Hypothalamus (tissue), 51 donors: ENCODE data around the gene PSMD3.
"Not testable (repeated sequence)": the region's sequence is repeated elsewhere in the genome, so short reads cannot be mapped to it uniquely, and the experiment has no call there.

ENCODE experiments used
- DNase-seq, 51 donors: peaks; one replicate each; lab custom pipeline; 2025; lab: John Stamatoyannopoulos, UW

Gene PSMD3

DNA sequence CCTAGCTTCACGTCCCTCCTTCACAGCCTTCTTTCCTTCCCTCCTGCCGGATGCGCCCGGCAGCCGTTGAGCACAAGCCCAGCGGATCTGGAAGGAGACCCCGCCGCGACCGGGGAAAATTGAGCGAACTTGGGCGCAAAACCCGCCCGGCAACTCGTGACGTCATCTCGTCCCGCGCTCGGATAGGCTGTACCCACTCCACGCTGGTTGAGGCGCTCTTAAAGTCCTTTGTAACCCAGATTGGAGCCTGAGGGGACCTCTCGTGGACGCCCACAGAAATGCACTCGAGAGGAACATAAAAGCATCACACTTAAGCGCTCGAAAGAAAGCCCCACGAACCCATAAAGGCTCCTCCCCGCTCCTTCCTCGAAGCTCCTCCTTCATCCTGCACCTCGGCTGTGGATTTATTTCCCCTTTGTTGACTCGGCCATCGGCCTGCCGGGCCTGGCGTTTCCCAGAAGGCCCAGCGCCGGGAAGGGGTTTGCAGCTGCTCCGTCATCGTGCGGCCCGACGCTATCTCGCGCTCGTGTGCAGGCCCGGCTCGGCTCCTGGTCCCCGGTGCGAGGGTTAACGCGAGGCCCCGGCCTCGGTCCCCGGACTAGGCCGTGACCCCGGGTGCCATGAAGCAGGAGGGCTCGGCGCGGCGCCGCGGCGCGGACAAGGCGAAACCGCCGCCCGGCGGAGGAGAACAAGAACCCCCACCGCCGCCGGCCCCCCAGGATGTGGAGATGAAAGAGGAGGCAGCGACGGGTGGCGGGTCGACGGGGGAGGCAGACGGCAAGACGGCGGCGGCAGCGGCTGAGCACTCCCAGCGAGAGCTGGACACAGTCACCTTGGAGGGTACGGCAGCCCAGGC, at the start of gene PSMD3:
Gene PSMD3, plus strand, starts transcription at position 457 of the 856 bp plus-strand sequence. Its CDS starts 164 bp downstream, at position 621.
- peak; percentile 82 to 100 (median 98) for DNase-seq

DNA sequence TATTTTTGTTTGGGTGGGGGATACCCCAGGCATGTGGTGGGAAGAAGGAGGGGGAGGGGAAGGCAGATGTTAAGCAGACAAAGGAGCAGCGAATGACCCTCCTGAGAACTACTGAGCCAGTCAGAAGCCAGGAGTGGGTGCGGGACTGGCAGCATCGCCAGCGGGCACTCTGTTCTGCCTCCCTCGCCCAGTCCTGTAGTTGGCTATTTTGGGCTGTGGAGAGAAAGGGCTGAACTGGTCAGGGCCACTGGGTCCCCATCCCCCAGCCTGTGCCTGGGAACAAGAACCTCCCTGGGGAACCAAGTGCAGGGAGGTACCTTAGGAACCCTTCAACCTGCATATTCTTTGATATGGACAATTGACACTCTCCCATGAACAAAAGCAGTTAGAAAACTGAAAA, 46.7 kb upstream of the PSMD3 start:
- no peak for DNase-seq

DNA sequence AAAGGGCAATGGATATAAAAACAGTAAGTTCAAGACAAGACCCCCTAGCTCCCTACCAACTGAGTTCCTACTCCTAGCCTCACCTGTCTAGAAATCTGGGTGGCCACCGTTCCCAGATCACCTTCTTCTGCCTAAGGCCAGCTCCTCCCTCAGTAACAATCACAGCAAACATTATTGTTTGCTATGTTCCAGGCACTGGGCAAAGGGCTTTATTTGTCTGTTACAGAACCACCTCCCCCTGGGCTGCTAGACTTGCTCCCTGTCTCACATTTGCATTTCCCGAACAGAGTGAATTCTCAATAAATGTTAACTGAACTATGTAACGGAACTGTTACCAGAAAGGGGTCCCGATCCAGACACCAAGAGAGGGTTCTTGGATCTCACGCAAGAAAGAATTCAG, 46.3 kb upstream of the PSMD3 start:
- no peak for DNase-seq

DNA sequence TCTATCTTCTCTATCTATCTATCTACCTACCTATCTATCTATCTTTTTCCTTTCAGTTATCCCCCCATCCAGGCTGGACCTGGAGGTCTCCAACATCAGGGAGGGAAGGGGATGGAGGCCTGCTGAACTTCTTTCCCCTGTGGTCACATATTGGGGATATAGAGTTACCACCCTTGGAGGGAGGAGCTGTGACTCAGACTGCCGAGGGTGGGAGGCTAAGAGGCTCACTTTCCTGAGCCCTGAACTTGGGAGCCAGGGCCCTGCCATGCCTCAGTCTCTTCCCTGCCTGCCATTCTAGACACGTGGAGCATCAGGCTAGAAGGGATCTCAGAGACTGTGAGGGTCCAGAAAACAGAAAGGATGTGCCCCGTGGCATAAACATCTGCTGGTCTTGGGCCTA, 44.7 kb upstream of the PSMD3 start:
- no peak for DNase-seq

DNA sequence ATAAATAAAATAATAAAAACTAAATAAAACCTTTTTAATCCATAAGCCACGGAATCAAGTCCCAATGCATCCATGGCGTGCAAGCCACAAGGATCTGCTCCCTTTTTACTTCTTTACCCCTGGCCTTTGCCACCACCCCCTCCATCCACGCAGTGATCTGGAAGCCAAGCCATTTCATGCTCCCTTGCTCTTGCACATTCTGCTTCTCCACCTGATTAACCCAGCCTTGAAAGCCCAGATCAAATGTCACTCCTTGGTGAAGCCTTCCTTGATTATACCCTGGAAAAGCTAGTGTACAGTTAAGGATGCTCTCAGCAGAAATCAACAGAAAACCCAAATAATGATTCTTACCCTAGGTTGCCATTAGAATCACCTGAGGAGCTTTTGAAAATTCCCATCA, 43.2 kb upstream of the PSMD3 start:
- no peak for DNase-seq

DNA sequence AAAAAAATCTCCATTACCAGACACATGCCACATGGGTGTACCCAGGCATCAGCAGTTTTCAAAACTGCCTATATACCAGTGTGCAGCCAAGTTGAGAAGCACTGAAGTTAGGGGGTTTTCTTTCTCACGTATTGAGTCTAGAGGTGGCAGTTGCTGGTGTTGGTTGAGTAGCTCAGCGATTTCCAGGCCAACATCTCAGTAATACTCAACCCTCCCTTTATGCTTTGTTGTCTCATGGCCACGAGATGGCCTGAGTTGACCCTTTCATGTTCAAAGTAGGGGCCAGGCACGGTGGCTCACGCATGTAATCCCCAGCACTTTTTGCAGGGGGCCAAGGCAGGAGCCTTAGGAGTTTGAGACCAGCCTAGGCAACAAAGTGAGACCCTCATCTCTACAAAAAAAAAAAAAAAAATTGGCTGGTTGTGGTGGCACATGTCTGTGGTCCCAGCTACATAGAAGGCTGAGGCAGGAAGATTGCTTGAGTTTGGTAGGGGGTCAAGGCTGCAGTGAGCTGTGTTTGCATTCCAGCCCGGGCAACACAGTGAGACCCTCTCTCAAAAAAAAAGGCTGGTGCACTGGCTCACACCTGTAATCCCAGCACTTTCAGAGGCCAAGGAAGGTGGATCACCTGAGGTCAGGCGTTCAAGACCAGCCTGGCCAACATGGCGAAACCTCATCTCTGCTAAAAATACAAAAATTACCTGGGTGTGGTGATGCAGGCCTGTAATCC, 42.3 kb upstream of the PSMD3 start:
- no peak for DNase-seq

DNA sequence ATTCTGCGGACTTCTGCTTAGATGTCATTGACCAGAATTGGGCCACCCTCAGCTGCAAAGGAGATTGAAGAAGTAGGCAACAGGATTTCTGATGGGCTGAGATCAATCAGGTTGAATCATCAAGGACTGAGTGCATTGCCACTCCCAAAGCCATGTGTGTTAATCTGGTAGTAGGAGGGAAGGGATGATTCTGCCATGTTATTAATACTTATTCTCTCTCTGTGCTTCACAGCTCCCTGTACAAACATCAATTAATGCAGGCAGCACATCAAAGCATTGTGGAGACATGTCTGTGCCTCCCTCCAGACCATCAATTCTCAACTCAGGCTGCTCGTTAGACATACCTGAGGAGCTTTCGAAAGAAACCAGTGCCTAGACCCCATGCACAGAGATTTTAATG, 41.5 kb upstream of the PSMD3 start:
- no peak for DNase-seq

DNA sequence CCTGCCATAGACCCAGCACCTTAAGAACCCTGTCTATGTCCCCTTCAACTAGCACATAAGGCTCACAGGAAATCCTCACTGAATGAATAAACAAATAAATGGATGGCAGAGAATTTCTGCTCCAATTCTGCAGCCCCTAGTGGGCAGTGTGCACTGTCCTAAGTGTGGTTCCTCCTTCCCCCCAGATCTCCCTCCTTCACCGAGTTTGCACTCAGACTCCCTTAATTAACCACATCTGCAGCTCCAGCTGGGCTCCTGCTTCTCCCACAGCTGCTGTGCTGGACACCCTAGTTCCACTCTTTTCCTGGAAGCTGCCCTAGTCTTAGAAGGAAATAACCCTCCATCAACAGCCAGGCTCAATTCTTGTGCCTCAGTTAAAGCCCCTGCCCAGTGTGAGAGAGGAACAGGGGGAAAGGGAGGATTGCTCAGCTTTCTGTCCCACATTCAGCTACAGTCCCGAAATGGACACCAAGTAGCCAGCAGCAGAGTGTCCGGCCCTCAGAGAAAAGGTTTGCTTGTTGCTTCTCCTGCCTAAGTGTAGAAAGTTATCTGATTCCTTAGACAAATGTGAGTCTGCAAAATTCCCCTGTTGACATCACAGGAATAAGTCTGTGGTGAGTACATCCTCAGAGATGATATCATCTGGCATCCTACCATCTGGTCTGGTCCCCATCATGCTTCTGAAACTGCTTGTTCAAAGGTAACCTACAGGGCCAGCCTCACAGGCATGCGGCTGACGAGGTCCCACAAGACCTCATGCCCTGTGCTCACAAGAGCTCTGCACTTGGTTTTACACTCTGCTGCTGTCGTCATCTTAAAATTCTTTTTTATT, 40.8 kb upstream of the PSMD3 start:
- DNase-seq = peak in 2 of 51 donors; percentile 14 to 17

DNA sequence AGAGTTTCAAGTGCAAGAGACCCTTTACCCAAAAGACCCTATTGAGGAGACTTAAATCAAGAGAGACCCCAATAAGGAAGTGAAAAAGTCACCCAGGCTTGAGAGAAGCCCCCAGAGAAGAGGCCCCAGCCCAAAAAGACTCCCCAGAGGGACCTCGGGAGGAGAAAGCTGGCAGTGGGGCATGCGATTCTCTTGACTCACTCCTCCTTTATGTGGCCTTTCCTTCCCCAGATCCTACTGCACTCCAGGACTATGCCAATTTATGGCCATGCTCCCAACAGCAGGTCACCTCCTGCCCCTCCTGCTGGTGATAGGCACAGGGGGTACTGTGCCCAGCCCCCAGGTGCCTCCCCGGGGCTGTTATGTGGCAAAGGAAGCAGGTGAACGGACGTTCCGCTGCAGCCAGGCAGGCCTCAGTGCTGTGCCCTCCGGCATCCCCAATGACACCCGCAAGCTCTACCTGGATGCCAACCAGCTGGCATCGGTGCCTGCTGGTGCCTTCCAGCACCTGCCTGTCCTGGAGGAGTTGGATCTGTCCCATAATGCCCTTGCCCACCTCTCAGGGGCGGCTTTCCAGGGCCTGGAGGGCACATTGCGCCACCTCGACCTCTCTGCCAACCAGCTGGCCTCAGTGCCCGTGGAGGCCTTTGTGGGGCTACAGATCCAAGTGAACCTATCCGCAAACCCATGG, 36.8 kb upstream of the PSMD3 start:
- no peak for DNase-seq

DNA sequence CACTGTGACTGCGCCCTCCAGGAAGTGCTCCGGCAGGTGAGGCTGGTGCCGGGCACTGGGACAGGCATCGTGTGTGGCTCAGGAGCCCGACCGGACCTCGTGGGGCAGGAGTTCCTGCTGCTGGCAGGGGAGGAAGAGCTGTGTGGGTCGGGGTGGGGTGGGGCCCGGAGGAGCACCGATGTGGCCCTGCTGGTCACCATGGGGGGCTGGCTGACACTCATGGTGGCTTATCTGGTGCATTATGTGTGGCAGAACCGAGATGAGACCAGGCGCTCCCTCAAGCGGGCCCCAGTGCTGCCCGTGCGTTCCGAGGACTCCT, 36.3 kb upstream of the PSMD3 start:
- no peak for DNase-seq

DNA sequence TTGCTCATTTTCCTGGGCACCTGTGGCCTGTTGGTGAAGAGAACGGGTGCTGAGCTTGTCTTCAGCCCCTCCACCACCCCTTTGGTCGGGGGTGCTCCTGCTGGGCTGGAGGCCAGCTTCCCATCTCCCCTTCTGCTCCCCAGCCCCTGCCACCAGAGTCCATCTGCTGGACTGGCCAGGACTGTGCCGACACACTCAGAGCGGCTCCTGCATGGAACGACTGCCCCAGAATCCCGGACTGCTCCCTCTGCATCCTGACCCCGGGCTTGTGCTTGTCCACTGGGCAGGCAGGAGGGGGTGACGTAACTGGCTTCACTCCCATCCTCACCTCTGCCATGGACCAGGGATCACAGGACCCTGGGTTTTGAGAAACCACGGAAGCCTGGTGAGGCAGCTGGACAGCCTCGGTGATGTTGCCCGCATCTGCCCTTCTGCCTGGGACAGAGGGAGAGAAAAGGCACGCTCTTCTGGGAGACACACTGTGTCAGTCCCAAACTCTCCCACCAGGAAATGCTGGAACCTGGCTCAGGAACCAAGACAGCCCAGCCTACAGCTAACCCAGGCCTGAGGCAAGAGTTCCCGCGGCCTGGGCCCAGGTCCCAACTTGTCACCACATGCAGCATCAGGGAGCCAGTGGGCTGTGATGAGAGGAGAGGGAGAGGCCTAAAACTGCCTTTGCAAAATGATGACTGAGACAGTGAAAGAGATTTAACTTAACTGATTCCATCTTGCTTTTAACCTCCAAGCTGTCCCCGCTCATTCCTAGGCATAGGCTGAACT, 33.9 kb upstream of the PSMD3 start:
- no peak for DNase-seq

DNA sequence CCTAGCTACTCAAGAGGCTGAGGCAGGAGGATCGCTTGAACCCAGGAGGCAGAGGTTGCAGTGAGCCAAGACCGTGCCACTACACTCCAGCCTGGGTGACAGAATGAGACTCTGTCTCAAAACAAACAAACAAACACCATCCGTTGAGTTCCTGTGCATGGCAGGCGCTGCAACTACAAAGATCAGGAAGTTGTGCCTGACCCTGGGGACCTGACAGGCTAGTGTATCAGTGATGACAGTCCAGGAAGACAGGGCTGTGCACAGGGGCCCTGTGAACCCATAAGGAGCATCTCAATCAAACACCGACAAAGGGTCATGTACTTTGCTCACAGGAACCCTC, 32.1 kb upstream of the PSMD3 start:
- DNase-seq = not testable (repeated sequence)

DNA sequence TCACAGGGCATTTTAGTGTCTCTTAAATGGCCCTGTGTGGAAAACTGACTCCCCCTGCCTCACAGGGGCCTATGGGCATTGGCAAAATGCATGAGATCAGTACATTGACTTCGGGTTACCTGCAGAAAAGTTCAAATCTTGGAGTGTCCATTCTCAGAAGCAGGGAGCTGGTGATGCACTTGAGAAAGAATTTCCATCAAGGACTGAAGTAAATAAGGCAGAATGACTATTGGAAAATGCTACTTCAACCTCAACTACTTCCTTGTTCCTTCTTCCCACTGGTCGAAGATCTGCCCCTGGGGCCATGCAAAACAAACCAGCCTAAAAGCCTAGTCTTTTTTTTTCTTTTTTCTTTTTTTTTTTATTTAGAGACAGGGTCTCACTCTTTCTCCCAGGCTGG, 31.6 kb upstream of the PSMD3 start:
- DNase-seq = no peak

DNA sequence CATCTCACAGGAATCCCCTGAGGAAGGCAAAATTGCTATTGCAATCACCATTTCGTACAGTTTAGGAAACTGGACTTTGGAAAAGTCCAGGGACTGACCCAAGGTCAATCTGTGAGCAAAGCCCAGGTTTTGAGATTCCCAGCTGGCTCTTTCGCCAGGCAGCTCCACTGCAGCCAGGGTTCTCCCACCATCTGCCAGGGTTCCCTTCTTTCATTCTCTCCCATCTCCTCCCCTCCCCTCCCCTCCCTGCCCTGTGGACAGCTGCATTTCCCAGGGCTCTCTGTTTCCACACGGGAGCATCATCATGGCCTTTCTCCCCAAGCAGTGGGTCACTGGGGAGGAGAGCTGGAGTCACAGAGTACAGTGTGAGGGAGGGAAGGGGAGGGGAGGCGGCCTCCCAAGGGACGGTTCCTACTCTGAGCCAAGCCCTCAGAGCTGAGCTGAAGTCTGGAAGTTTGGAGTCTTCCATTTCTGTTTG, 29.7 kb upstream of the PSMD3 start:
- no peak for DNase-seq

DNA sequence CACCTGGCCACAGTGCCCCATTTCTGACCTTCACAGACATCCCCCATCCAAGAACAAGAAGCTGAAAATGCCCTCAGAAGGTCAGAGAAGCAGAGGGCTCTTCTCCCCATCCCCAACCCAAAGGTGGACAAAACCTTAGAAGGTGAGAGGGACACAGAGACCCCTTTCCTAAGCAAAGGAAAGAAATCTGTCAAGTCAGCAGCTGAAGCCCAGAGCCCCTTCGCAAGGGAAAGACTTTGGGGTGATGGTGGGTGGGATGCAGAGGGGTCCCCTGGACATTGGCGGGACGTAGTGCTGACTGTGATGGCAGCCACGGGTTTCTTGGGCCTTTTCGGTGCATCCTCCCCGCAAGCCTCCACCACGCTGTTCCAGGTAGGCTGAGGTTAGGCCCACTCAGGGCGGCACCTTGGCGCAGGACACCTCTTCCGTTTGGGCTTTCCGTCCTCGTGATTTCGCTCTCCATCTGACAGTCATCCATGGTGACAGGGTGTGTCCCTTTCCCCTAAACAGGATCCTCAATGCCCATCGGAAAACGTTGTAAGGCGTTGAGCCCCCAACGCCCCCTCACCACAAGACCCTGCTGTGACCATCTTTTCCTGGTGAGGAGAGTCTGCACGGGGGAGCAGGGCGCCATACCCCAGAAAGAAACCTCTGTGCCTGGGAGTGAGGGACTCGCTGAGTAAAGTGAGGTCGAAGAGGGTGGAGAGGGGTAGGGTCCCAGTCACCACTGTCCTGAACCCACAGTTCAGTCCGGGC, 28.5 kb upstream of the PSMD3 start:
- peak in 2 of 51 donors; percentile 8 to 28 for DNase-seq

DNA sequence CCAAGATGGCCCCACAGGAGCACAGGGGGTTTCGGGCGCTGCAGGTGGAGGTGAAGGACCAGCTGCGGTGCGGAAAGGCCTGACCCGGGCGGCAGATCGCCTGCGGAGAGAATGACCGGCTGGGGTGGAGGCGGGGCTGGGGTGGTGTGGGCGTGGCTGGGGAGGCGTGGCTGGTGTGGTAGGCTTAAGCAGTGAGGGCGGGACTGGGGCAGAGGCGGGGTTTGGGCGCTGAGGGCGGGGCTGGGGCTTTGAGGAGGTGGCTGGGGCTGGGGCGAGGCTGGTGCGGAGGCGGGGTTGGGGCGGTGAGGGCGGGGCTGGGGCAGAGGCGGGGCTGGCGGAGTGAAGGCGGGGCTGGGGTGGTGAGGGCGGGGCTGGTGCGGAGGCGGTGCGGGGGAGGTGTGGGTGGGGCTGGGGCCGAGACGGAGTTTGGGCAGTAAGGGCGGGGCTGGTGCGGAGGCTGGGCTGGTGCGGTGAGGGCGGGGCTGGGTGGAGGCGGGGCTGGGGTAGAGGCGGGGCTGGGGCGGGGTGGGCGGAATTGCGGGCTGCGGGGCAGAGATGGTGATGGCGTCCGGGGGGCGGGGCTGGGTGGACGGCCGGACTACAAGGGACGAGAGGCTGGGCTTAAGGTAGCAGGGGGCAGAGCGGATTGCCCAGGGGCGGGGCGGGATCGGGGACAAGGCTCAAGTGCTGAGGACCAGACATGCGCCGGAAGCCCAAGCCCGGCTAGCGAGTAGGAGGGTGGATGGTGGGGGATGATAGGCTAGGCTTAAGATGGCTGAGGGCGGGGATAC, 27.7 kb upstream of the PSMD3 start:
- peak; percentile 59 to 100 (median 98) for DNase-seq

DNA sequence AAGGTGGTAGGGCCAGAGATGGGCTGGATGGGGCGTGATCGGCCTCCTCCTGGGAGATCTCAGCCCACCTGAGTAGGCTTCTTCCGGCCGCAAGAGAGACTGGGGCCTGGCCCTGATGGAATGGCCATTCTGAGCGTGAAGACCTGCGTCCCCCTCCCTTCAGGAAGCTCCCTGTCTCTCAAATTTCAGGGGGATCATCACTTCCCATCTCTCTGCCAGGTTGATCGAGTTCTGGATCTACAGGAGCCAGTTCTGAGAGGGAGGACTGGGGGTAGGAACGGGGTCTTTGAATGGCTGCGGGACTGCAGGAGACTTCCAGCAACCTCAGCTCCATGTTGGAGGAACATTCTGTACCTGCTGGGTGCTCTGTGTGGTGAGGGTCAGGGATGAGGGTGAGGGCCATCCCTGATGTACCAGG, 27.1 kb upstream of the PSMD3 start:
- no peak for DNase-seq

DNA sequence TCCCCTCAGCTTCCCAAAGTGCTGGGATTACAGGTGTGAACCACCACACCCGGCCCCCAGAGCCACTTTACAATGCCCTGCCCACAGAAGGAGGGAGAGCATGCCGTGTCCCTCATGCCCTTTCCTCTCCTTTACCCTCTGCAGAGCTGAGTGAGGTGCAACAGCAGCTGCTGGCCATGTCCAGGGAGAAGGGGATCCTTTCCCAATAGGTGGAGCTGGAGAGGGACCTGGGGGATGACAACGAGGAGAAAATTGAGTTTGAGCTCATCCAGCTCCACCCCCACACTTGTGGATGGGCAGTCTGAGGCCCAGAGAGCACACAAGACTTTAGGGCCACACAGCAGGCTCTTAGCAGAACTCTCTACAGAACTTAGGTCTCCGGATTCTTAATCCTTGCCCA, 25.7 kb upstream of the PSMD3 start:
- no peak for DNase-seq
